Measurements from ENCODE around the gene ZNF165.
"Not testable (repeated sequence)": the region's sequence is repeated elsewhere in the genome, so short reads cannot be mapped to it uniquely, and the experiment has no call there.

Gene ZNF165

DNA sequence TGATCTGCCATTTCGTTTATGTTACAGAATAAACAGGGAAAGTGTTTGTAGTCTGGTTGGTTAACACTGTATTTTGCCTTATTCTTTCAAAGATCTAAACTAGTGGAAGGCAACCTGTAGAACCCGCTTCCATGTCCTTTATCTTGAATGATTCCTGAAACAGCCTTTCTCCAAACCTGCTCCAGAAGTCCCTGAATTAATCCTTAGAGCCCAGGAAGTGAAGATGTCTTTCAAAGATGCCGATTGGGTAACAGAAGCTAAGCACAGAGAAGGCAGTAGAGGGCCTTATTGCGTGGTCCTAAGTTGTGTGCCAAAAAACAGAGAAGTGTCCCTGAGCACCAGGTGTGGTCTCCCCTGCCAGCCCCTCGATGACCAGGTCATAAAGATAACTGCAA is 24.9 kb downstream of the ZNF165 start:
- TF ChIP-seq, protein P1, sequence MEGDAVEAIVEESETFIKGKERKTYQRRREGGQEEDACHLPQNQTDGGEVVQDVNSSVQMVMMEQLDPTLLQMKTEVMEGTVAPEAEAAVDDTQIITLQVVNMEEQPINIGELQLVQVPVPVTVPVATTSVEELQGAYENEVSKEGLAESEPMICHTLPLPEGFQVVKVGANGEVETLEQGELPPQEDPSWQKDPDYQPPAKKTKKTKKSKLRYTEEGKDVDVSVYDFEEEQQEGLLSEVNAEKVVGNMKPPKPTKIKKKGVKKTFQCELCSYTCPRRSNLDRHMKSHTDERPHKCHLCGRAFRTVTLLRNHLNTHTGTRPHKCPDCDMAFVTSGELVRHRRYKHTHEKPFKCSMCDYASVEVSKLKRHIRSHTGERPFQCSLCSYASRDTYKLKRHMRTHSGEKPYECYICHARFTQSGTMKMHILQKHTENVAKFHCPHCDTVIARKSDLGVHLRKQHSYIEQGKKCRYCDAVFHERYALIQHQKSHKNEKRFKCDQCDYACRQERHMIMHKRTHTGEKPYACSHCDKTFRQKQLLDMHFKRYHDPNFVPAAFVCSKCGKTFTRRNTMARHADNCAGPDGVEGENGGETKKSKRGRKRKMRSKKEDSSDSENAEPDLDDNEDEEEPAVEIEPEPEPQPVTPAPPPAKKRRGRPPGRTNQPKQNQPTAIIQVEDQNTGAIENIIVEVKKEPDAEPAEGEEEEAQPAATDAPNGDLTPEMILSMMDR (IDR thresholded peaks at IDR 0.05; ENCODE audit: extremely low read depth, missing control alignments): no peak
- DNase-seq (ENCODE audit: low spot score): peak; percentile 38

DNA sequence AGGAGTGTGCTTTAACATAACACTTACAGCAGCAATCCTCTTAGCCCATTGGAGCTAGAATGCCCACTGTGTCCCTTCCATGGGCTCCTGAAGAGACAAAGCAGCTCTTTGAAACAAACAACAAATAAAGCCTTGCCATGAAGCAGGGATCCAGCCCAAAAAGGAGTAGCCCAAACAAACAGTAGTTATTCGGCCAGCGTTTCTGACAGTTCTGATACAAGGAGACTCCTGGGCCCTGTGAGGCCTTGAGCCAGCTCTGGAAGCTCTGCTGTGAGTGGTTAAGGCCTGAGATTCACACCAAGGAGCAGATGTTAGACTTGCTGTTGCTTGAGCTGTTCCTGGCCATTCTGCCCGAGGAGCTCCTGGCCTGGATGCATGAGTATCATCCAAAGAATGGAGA is 27.1 kb downstream of the ZNF165 start:
- TF ChIP-seq, protein P1 (IDR thresholded peaks at IDR 0.05; ENCODE audit: extremely low read depth, missing control alignments): no peak
- no peak for DNase-seq (ENCODE audit: low spot score)

DNA sequence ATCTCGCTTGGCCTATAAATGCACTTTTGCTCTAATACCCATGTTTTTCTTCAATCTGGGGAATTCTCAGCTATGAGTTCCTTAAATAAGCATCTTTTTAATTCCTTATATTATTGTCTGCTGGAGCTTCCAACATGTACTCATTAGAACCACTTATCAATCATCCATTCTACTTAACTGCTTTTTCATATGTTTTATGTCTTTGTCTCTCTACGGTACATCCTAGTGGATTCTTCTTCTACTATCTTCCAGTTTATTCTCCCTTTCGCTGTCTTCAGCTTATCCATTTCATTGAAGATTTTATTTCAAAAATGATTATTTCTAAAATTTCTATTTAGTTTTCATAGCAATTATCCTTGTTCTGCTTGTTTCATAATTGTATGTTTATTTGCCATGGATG is 31.6 kb downstream of the ZNF165 start:
- TF ChIP-seq, protein P1 (IDR thresholded peaks at IDR 0.05; ENCODE audit: extremely low read depth, missing control alignments): no peak
- DNase-seq (ENCODE audit: low spot score): no peak

DNA sequence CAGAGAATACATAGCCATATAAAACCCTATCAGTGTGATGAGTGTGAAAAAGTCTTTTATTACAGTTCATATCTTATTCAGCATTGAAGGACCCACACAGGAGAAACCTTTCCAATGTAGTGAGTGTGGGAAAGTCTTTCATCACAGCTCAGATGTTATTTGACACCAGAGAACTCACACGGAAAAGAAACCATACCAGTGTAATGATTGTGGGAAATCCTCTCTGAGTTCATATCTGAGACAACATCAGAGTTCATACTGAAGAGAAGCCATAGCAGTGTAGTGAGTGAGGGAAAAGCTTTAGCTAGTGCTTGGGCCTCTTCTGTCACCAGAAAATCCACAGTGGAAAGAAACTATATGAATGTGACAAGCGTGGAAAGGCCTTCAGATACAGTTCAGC is 35.4 kb downstream of the ZNF165 start:
- no peak for DNase-seq (ENCODE audit: low spot score)
- TF ChIP-seq, protein P1 (IDR thresholded peaks at IDR 0.05; ENCODE audit: extremely low read depth, missing control alignments): no peak

DNA sequence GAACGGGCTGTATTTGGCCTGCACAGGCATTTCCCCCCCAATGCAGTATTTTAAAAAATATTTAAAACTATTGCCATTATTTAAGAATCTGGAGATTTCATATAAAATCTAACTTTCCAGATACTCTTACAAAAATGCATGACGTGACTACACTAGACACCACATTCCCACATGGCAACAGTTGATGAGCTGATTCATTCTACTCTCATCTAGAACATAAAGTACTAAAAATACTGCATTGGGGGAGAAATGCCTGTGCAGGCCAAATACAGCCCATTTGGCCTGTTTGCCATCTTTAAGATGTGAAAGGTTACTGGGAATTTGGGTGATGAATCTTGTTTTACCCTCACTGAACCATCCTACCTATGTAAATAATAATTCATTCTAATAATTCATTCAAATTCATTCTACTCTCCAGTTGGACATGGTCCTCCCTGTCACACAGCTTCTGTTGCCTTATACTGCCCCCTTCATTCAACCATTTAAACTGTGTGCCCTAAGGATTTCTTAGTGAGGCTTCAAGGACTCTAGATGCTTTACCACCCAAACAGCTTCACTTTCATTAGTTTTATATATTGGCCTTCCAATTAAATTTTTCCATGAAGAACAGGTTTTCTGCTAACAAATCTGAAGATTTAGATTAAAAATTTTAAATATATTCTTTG is 37.1 kb downstream of the ZNF165 start:
- no peak for DNase-seq (ENCODE audit: low spot score)
- TF ChIP-seq, protein P1 (IDR thresholded peaks at IDR 0.05; ENCODE audit: extremely low read depth, missing control alignments): no peak

DNA sequence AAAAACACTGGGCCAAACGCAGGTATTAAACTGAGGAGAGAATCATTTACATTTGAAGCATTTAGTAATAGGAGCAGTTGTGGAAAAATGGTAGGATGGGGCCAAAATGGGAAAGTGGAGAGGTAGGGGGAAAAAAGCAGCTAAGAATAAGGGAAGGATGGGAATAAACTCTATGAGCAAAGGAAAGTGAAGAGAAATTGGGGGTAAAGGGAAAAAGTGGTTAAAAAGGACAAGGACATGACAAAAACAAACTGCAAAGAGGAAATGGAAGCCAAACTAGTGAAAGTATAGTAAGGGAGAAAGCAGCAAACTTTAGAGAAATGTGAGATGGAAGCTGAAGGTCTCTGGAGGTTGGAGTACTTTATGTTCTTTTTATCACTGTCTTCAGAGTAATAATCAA is 37.8 kb downstream of the ZNF165 start:
- DNase-seq (ENCODE audit: low spot score): no peak
- TF ChIP-seq, protein P1 (IDR thresholded peaks at IDR 0.05; ENCODE audit: extremely low read depth, missing control alignments): no peak

DNA sequence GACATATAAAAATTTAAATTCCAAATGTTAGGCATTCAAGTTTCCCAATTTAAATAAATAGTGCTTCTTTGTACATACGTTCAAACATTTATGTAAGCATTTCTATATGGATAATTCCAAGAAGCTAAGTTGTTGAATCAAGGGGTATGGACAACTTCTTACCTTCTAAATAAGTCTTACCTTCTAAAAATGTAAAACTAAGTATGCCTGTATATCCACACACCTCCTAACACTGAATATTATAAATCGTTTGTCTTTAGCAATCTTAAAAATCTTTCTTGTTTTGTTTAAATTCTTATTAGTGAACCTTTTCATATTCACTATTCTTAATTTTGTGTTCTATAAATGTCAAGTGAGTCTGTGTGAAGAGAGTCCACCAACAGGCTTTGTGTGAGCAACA is 41.5 kb downstream of the ZNF165 start:
- TF ChIP-seq, protein P1 (IDR thresholded peaks at IDR 0.05; ENCODE audit: extremely low read depth, missing control alignments): no peak
- no peak for DNase-seq (ENCODE audit: low spot score)

DNA sequence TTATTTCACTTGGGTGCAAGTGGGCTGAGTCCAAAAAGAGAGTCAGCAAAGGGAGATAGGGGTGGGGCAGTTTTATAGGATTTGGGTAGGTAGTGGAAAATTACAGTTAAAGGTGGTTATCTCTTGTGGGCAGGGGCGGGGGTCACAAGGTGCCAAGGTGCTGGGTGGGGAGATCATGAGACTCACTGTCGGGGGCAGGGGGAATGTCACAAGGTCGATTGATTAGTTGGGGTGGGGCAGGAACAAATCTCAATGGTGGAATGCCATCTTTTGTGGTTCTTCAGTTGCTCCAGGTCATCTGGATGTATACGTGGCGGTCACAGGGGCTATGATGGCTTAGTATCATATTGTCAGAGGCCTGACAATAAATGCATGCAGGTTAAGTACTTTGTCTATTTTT is 41.9 kb downstream of the ZNF165 start:
- DNase-seq (ENCODE audit: low spot score): not testable (repeated sequence)

Data from GM20000 (cell line).